Common myeloid progenitor, CD34-positive (primary cell): ENCODE results near the gene ANKRD60.

Source experiments
- CTCF ChIA-PET: fragments of 350-600 bp; sonication (Branson Sonifier 250); formaldehyde crosslinking; loops from one replicate; lab custom pipeline; 2021; ENCODE audit warnings: antibody characterized with exemption; lab: Charles Lee
- POLR2A ChIA-PET: fragments of 350-600 bp; sonication (Branson Sonifier 250); formaldehyde crosslinking; loops from one replicate; lab custom pipeline; 2021; ENCODE audit warnings: antibody characterized with exemption; lab: Charles Lee
- DNase-seq, 3 donors: peaks; one replicate each; pipeline versions ENCODE4 v3.0.0 to v3.0.0-alpha.2; 2013
- H3K27ac ChIP-seq, 2 experiments: 1 replicate in 1 of 2; 2 replicates in 1 of 2; pipeline ENCODE4 v1.7.0; 2013; ENCODE audit warnings: inconsistent platforms in 2 of 2, low read length in 2 of 2, mild to moderate bottlenecking in 2 of 2, low read depth in 1 of 2, moderate library complexity in 1 of 2; ENCODE audit not compliant: severe bottlenecking in 2 of 2, insufficient read depth in 1 of 2, poor library complexity in 1 of 2
- H3K27me3 ChIP-seq, 5 experiments: replicated peaks in 2 of 5; 1 replicate in 3 of 5; 2 replicates in 2 of 5; pipeline versions ENCODE4 v1.6.1 to v1.7.0; 2013; ENCODE audit warnings: low read length in 4 of 5, mild to moderate bottlenecking in 2 of 5, moderate library complexity in 2 of 5, inconsistent platforms in 1 of 5; ENCODE audit not compliant: insufficient read depth in 5 of 5, control insufficient read depth in 4 of 5
- H3K36me3 ChIP-seq, 4 experiments: 1 replicate in 2 of 4; 2 replicates in 2 of 4; pipeline versions ENCODE4 v1.6.1 to v1.7.0; 2013; ENCODE audit warnings: low read length in 3 of 4, control low read depth in 1 of 4, mild to moderate bottlenecking in 1 of 4; ENCODE audit not compliant: control insufficient read depth in 4 of 4, insufficient read depth in 4 of 4
- H3K4me1 ChIP-seq, 4 experiments: 1 replicate in 3 of 4; 2 replicates in 1 of 4; pipeline versions ENCODE4 v1.6.1 to v1.7.1; 2013; ENCODE audit warnings: low read length in 3 of 4, mild to moderate bottlenecking in 3 of 4, control low read depth in 1 of 4, inconsistent platforms in 1 of 4, moderate library complexity in 1 of 4; ENCODE audit not compliant: control insufficient read depth in 4 of 4, insufficient read depth in 4 of 4; ENCODE audit errors: control extremely low read depth in 1 of 4
- H3K4me3 ChIP-seq, 7 experiments: 1 replicate in 4 of 7; 2 replicates in 3 of 7; pipeline versions ENCODE4 v1.5.1 to v1.7.0; 2013; ENCODE audit warnings: mild to moderate bottlenecking in 7 of 7, low read length in 6 of 7, moderate library complexity in 6 of 7, inconsistent platforms in 2 of 7, low read depth in 2 of 7, control low read depth in 1 of 7; ENCODE audit not compliant: insufficient read depth in 4 of 7, control insufficient read depth in 1 of 7; ENCODE audit errors: extremely low read depth in 1 of 7
- H3K9me3 ChIP-seq, 5 experiments: 1 replicate in 4 of 5; 2 replicates in 1 of 5; pipeline versions ENCODE4 v1.6.1 to v1.7.1; 2013; ENCODE audit warnings: low read length in 4 of 5, mild to moderate bottlenecking in 2 of 5, inconsistent platforms in 1 of 5, low read depth in 1 of 5, moderate library complexity in 1 of 5; ENCODE audit not compliant: control insufficient read depth in 4 of 5, insufficient read depth in 2 of 5; ENCODE audit errors: control extremely low read depth in 1 of 5
- WGBS: methylation state at CpG from one replicate; pipeline ENCODE4 v1.1.5; 2013; ENCODE audit not compliant: insufficient coverage; 5-methylcytosine and 5-hydroxymethylcytosine counted together

ANKRD60 gene

DNA sequence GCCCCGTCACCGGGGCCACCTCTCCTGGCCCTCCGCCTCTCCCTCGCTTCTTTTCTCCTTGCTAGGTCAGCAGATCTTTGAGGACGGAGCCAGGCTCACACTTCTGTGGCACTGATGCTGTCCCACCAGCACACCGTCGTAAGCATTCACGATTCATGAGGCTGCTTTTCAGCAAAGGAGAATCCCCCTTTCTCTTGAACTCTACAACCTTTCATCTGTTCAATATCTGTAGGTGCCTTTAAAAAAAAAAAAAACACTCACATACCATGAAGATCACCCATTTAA is 31.3 kb downstream of the ANKRD60 start:
- POLR2A ChIA-PET = no interaction called here
- Histone ChIP-seq H3K4me1 (no peaks in the 10 kb centered on the region), H3K27me3 (peaks cover 0 to 2% (median 0%) of the 10 kb centered on the region in 5 experiments), H3K36me3 (no peaks in the 10 kb centered on the region), H3K27ac (no peak overlapping the region), H3K4me3 (no peak overlapping the region), H3K9me3 (peaks cover 0 to 6% (median 0%) of the 10 kb centered on the region in 5 experiments)
- WGBS = 91% methylated on average over 4 of the region's 8 CpGs
- CTCF ChIA-PET = no interaction called here
- DNase-seq = peak in 1 of 3 donors; percentile 48

- ChIA-PET CTCF (no interaction called here), POLR2A (no interaction called here)
- Histone ChIP-seq H3K4me3 (no peak overlapping the region), H3K9me3 (peaks cover 0 to 6% (median 0%) of the 10 kb centered on the region in 5 experiments), H3K27ac (no peak overlapping the region), H3K4me1 (no peaks in the 10 kb centered on the region), H3K36me3 (no peaks in the 10 kb centered on the region), H3K27me3 (peaks cover 0 to 3% (median 0%) of the 10 kb centered on the region in 5 experiments)
- DNase-seq = peak in 1 of 3 donors; percentile 34
- WGBS = 94% methylated on average over 20 of the region's 24 CpGs
Measured at GRCh38 chr20:58196402-58197184, 31.9 kb downstream of the ANKRD60 start.

- 98% methylated on average over 6 of the region's 6 CpGs for WGBS
Measured at GRCh38 chr20:58195047-58195446, 33.4 kb downstream of the ANKRD60 start.

GRCh38 chr20:58194175-58194791 is 34.2 kb downstream of the ANKRD60 start:
- WGBS = 91% methylated on average over 6 of the region's 7 CpGs
- Histone ChIP-seq H3K27me3 (peaks cover 0 to 7% (median 0%) of the 10 kb centered on the region in 5 experiments), H3K27ac (no peak overlapping the region), H3K4me3 (no peak overlapping the region), H3K9me3 (peaks cover 0 to 6% (median 0%) of the 10 kb centered on the region in 5 experiments), H3K36me3 (no peaks in the 10 kb centered on the region), H3K4me1 (no peaks in the 10 kb centered on the region)
- DNase-seq = no peak
- CTCF ChIA-PET = interaction anchor here (0.7 to 2.4 kb wide), 10 partner anchors 12 to 611 kb away, joined by 3 to 13 read pairs (median 4); no protein-coding TSS in a partner anchor
- POLR2A ChIA-PET = no interaction called here

More at GRCh38 chr20:58195047-58195446, 33.4 kb downstream of the ANKRD60 start:
- no peaks in the 10 kb centered on the region for H3K4me1 ChIP-seq
- H3K9me3 ChIP-seq = peaks cover 0 to 6% (median 0%) of the 10 kb centered on the region in 5 experiments
- no peak overlapping the region for H3K27ac ChIP-seq
- ChIA-PET CTCF (interaction anchor here (1.0 to 2.4 kb wide), 10 partner anchors 13 to 612 kb away, joined by 3 to 13 read pairs (median 4); no protein-coding TSS in a partner anchor), POLR2A (no interaction called here)
- no peak overlapping the region for H3K4me3 ChIP-seq
- peaks cover 0 to 7% (median 0%) of the 10 kb centered on the region in 5 experiments for H3K27me3 ChIP-seq
- H3K36me3 ChIP-seq = no peaks in the 10 kb centered on the region
- DNase-seq = no peak

- POLR2A ChIA-PET = no interaction called here
- Histone ChIP-seq H3K9me3 (peaks cover 0 to 6% (median 0%) of the 10 kb centered on the region in 5 experiments), H3K4me3 (no peak overlapping the region), H3K36me3 (no peaks in the 10 kb centered on the region), H3K4me1 (no peaks in the 10 kb centered on the region), H3K27me3 (peaks cover 0 to 7% (median 0%) of the 10 kb centered on the region in 5 experiments), H3K27ac (no peak overlapping the region)
- WGBS = 64% methylated on average over 3 of the region's 5 CpGs
- no peak for DNase-seq
- CTCF ChIA-PET = interaction anchor here (1.0 to 1.7 kb wide), 7 partner anchors 10 to 38 kb away, joined by 3 to 6 read pairs (median 3); no protein-coding TSS in a partner anchor
Measured at GRCh38 chr20:58192567-58192966, 35.9 kb downstream of the ANKRD60 start.

DNA sequence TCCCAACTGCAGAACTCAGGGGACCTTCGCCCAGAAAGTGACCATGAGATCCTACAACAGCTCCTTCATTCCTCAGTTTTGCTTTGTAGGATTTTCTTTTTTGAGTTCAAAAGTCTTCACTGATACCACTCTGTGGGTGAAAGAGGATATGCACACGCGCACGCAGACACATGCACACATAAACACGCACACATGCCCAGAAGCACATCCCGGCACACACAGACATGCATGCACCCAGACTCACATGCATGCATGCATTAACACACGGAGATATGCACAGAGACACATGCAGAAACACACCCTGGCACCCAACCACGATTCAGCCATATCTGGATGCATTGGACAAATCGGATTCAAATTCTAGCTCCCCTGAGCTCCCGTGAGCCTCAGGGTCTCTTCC is 36.4 kb downstream of the ANKRD60 start:
- ChIA-PET CTCF (interaction anchor here (1.0 to 1.7 kb wide), 9 partner anchors 9 to 590 kb away, joined by 3 to 6 read pairs (median 3); no protein-coding TSS in a partner anchor), POLR2A (no interaction called here)
- Histone ChIP-seq H3K9me3 (peaks cover 0 to 6% (median 0%) of the 10 kb centered on the region in 5 experiments), H3K27me3 (peaks cover 0 to 7% (median 0%) of the 10 kb centered on the region in 5 experiments), H3K4me1 (no peaks in the 10 kb centered on the region), H3K4me3 (no peak overlapping the region), H3K36me3 (no peaks in the 10 kb centered on the region), H3K27ac (no peak overlapping the region)
- WGBS = 84% methylated on average over 10 of the region's 10 CpGs
- DNase-seq = no peak
